ENCODE results near the gene SUGCT. TPM values are rescaled to one million over a fixed set of nuclear protein-coding genes. Genes with fewer than 3 reads are reported as not detected.

SUGCT gene
- total and polyA plus RNA-seq, 2 of the 8 experiments (the other 6 are each of a cell fraction or from before 2014, with no cell fraction given) = 2.8 to 5.4 TPM

DNA sequence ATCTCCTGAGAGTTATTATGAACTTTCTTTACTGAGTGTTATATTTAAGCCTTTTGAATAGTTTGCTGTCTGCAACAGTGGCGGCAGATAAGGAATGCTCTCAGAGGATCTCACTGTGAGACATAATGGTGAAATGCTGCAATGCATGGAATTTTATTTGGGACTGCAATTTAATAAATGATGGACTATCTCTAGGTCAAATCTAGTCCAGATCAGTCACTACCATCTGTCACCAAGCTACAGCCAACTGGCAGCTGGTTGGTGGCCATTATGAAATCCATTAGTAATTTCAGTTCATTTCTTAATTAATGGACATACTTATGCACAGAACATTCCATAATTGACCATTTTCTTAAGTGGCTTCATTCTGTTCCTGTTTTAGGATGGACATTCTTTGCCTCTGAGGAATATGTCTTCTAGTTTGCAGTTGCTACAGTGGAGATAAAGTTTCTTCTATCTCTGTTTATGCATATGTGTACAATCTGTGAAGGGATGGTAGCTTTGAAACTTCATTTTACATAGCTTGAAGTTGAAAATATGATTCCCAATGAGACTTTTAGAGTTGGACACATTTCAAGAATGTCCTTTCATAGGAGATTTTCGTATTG, 586.6 kb downstream of the SUGCT start (continued):
- no peak for TF ChIP-seq EP300 (IDR thresholded peaks at IDR 0.05; ENCODE audit: borderline replicate concordance in 1 of 2, low read depth in 2 of 2, low read length in 2 of 2)
- no peak for TF ChIP-seq CREB1 (IDR thresholded peaks at IDR 0.05)
- no peak for TF ChIP-seq RFX5 (IDR thresholded peaks at IDR 0.05; ENCODE audit: borderline replicate concordance, low read depth, low read length)
- no peak for TF ChIP-seq HDAC6 (IDR thresholded peaks at IDR 0.05; ENCODE audit: low read depth, low read length)
- no peak for TF ChIP-seq ASH2L (IDR thresholded peaks at IDR 0.05; ENCODE audit: low read length)
- no peak for TF ChIP-seq BRCA1 (IDR thresholded peaks at IDR 0.05; ENCODE audit: low read depth, low read length)
